ENCODE data around the gene DDX10. TPM values are rescaled to one million over a fixed set of nuclear protein-coding genes. Genes with fewer than 3 reads are reported as not detected.
A peak's percentile ranks its signal among the peaks of the same experiment; 100 is the strongest.

Gene DDX10
- total and polyA plus RNA-seq, 12 donors = 10.6 to 141 (median 22.6) TPM

- H3K4me1 ChIP-seq (replicated peaks in 1 of 2) = no peaks in the 10 kb centered on the region
- intact Hi-C loops (cut with DNase I) = no loop called here
- WGBS, 4 donors = 91 to 93% (median 92%) methylated on average over 5 of the region's 5 CpGs
- DNase-seq = no peak
- H3K9me3 ChIP-seq (replicated peaks in 1 of 3) = no peaks in the 10 kb centered on the region
- no peak overlapping the region for H3K4me3 ChIP-seq
- no peak for TF ChIP-seq CTCF (IDR thresholded peaks at IDR 0.05)
- TF ChIP-seq POLR2A (IDR thresholded peaks at IDR 0.05) = no peak
- H3K27me3 ChIP-seq = no peaks in the 10 kb centered on the region
- no peak overlapping the region for H3K27ac ChIP-seq
- no peaks in the 10 kb centered on the region for H3K36me3 ChIP-seq (replicated peaks in 1 of 2)
These were observed 217.5 kb downstream of the DDX10 start for GRCh38 chr11:108882211-108882831.

- H3K9me3 ChIP-seq (replicated peaks in 1 of 3) = no peaks in the 10 kb centered on the region
- H3K27me3 ChIP-seq = no peaks in the 10 kb centered on the region
- intact Hi-C loops (cut with DNase I) = no loop called here
- H3K27ac ChIP-seq = peak overlapping the region in 1 of 5 donors; percentile 29
- no peak for DNase-seq
- no peaks in the 10 kb centered on the region for H3K4me1 ChIP-seq (replicated peaks in 1 of 2)
- 65 to 80% (median 72%) methylated on average over 2 of the region's 2 CpGs for WGBS, 4 donors
- H3K36me3 ChIP-seq (replicated peaks in 1 of 2) = no peaks in the 10 kb centered on the region
- TF ChIP-seq POLR2A (IDR thresholded peaks at IDR 0.05) (no peak), CTCF (IDR thresholded peaks at IDR 0.05) (no peak)
- H3K4me3 ChIP-seq = no peak overlapping the region
These were observed 221.3 kb downstream of the DDX10 start for GRCh38 chr11:108886005-108886659.

GRCh38 chr11:108886660-108887009 is 221.8 kb downstream of the DDX10 start:
- Histone ChIP-seq H3K9me3 (replicated peaks in 1 of 3) (no peaks in the 10 kb centered on the region), H3K4me1 (replicated peaks in 1 of 2) (no peaks in the 10 kb centered on the region), H3K4me3 (no peak overlapping the region), H3K27ac (peak overlapping the region in 1 of 5 donors; percentile 29), H3K36me3 (replicated peaks in 1 of 2) (no peaks in the 10 kb centered on the region), H3K27me3 (no peaks in the 10 kb centered on the region)
- TF ChIP-seq POLR2A (IDR thresholded peaks at IDR 0.05) = no peak
- no peak for TF ChIP-seq CTCF (IDR thresholded peaks at IDR 0.05)
- intact Hi-C loops (cut with DNase I) = no loop called here
- WGBS, 4 donors = 34 to 83% (median 56%) methylated on average over 2 of the region's 2 CpGs
- no peak for DNase-seq

- Histone ChIP-seq H3K9me3 (replicated peaks in 1 of 3) (no peaks in the 10 kb centered on the region), H3K4me3 (no peak overlapping the region), H3K36me3 (replicated peaks in 1 of 2) (no peaks in the 10 kb centered on the region), H3K27me3 (no peaks in the 10 kb centered on the region), H3K4me1 (replicated peaks in 1 of 2) (no peaks in the 10 kb centered on the region), H3K27ac (no peak overlapping the region)
- intact Hi-C loops (cut with DNase I) = no loop called here
- TF ChIP-seq POLR2A (IDR thresholded peaks at IDR 0.05) (no peak), CTCF (IDR thresholded peaks at IDR 0.05) (no peak)
- WGBS, 4 donors = 92 to 97% (median 95%) methylated on average over 8 of the region's 8 CpGs
- DNase-seq = no peak
These were observed 222.8 kb downstream of the DDX10 start for GRCh38 chr11:108887436-108888238.

Data from adrenal gland (tissue), 12 donors.